ENCODE measurements around the gene VSTM5.

VSTM5 gene

GRCh38 chr11:93858121-93858775 is 7.8 kb upstream of the VSTM5 start:
- Histone ChIP-seq H3K9me3 (ENCODE audit: control insufficient read depth, insufficient read depth, low read length) (no peaks in the 10 kb centered on the region), H3K36me3 (ENCODE audit: control insufficient read depth, insufficient read depth, low read length) (no peaks in the 10 kb centered on the region), H3K27me3 (ENCODE audit: control insufficient read depth, insufficient read depth, low read length) (no peaks in the 10 kb centered on the region), H3K27ac (ENCODE audit: low read length) (no peak overlapping the region), H3K4me1 (ENCODE audit: control insufficient read depth, insufficient read depth, low read length) (no peaks in the 10 kb centered on the region), H3K4me3 (ENCODE audit: low read length) (no peak overlapping the region)
- no peak for DNase-seq (ENCODE audit: low read depth, low spot score)
- WGBS (ENCODE audit: insufficient coverage, insufficient read length): no CpG with 5 or more reads among the region's 3 CpGs

GRCh38 chr11:93857413-93858120 is 7.1 kb upstream of the VSTM5 start:
- no peaks in the 10 kb centered on the region for H3K9me3 ChIP-seq (ENCODE audit: control insufficient read depth, insufficient read depth, low read length)
- H3K27ac ChIP-seq (ENCODE audit: low read length): no peak overlapping the region
- H3K4me3 ChIP-seq (ENCODE audit: low read length): no peak overlapping the region
- WGBS (ENCODE audit: insufficient coverage, insufficient read length): no CpG with 5 or more reads among the region's 3 CpGs
- H3K4me1 ChIP-seq (ENCODE audit: control insufficient read depth, insufficient read depth, low read length): no peaks in the 10 kb centered on the region
- no peak for DNase-seq (ENCODE audit: low read depth, low spot score)
- H3K36me3 ChIP-seq (ENCODE audit: control insufficient read depth, insufficient read depth, low read length): no peaks in the 10 kb centered on the region
- no peaks in the 10 kb centered on the region for H3K27me3 ChIP-seq (ENCODE audit: control insufficient read depth, insufficient read depth, low read length)

- H3K27ac ChIP-seq (ENCODE audit: low read length): no peak overlapping the region
- no CpG with 5 or more reads among the region's 5 CpGs for WGBS (ENCODE audit: insufficient coverage, insufficient read length)
- no peak for DNase-seq (ENCODE audit: low read depth, low spot score)
Measured at GRCh38 chr11:93852242-93852641, 1.8 kb upstream of the VSTM5 start.

GRCh38 chr11:93849751-93850593 is 446 bp downstream of the VSTM5 start:
- no peaks in the 10 kb centered on the region for H3K36me3 ChIP-seq (ENCODE audit: control insufficient read depth, insufficient read depth, low read length)
- no peak overlapping the region for H3K27ac ChIP-seq (ENCODE audit: low read length)
- H3K4me1 ChIP-seq (ENCODE audit: control insufficient read depth, insufficient read depth, low read length): no peaks in the 10 kb centered on the region
- H3K4me3 ChIP-seq (ENCODE audit: low read length): peak overlapping the region; percentile 11; the same call in 1 of the 2 replicates
- H3K9me3 ChIP-seq (ENCODE audit: control insufficient read depth, insufficient read depth, low read length): no peaks in the 10 kb centered on the region
- H3K27me3 ChIP-seq (ENCODE audit: control insufficient read depth, insufficient read depth, low read length): no peaks in the 10 kb centered on the region
- no peak for DNase-seq (ENCODE audit: low read depth, low spot score)
- WGBS (ENCODE audit: insufficient coverage, insufficient read length): no CpG with 5 or more reads among the region's 67 CpGs

More at GRCh38 chr11:93852242-93852641, 1.8 kb upstream of the VSTM5 start:
- Histone ChIP-seq H3K27me3 (ENCODE audit: control insufficient read depth, insufficient read depth, low read length) (no peaks in the 10 kb centered on the region), H3K4me1 (ENCODE audit: control insufficient read depth, insufficient read depth, low read length) (no peaks in the 10 kb centered on the region), H3K9me3 (ENCODE audit: control insufficient read depth, insufficient read depth, low read length) (no peaks in the 10 kb centered on the region), H3K4me3 (ENCODE audit: low read length) (no peak overlapping the region), H3K36me3 (ENCODE audit: control insufficient read depth, insufficient read depth, low read length) (no peaks in the 10 kb centered on the region)

GRCh38 chr11:93849201-93849600 is 1.2 kb downstream of the VSTM5 start:
- H3K27ac ChIP-seq (ENCODE audit: low read length): no peak overlapping the region
- no peaks in the 10 kb centered on the region for H3K9me3 ChIP-seq (ENCODE audit: control insufficient read depth, insufficient read depth, low read length)
- no peaks in the 10 kb centered on the region for H3K36me3 ChIP-seq (ENCODE audit: control insufficient read depth, insufficient read depth, low read length)
- WGBS (ENCODE audit: insufficient coverage, insufficient read length): no CpG with 5 or more reads among the region's 5 CpGs
- DNase-seq (ENCODE audit: low read depth, low spot score): no peak
- H3K4me1 ChIP-seq (ENCODE audit: control insufficient read depth, insufficient read depth, low read length): no peaks in the 10 kb centered on the region
- H3K27me3 ChIP-seq (ENCODE audit: control insufficient read depth, insufficient read depth, low read length): no peaks in the 10 kb centered on the region
- H3K4me3 ChIP-seq (ENCODE audit: low read length): no peak overlapping the region

- H3K4me1 ChIP-seq (ENCODE audit: control insufficient read depth, insufficient read depth, low read length): no peaks in the 10 kb centered on the region
- no CpG with 5 or more reads among the region's 2 CpGs for WGBS (ENCODE audit: insufficient coverage, insufficient read length)
- H3K9me3 ChIP-seq (ENCODE audit: control insufficient read depth, insufficient read depth, low read length): no peaks in the 10 kb centered on the region
- H3K4me3 ChIP-seq (ENCODE audit: low read length): no peak overlapping the region
- H3K27me3 ChIP-seq (ENCODE audit: control insufficient read depth, insufficient read depth, low read length): no peaks in the 10 kb centered on the region
- no peak overlapping the region for H3K27ac ChIP-seq (ENCODE audit: low read length)
- H3K36me3 ChIP-seq (ENCODE audit: control insufficient read depth, insufficient read depth, low read length): no peaks in the 10 kb centered on the region
- DNase-seq (ENCODE audit: low read depth, low spot score): no peak
Measured at GRCh38 chr11:93846411-93846810, 4.0 kb downstream of the VSTM5 start.

GRCh38 chr11:93845181-93846092 is 5.0 kb downstream of the VSTM5 start:
- Histone ChIP-seq H3K4me1 (ENCODE audit: control insufficient read depth, insufficient read depth, low read length) (no peaks in the 10 kb centered on the region), H3K9me3 (ENCODE audit: control insufficient read depth, insufficient read depth, low read length) (no peaks in the 10 kb centered on the region), H3K36me3 (ENCODE audit: control insufficient read depth, insufficient read depth, low read length) (no peaks in the 10 kb centered on the region), H3K27ac (ENCODE audit: low read length) (no peak overlapping the region), H3K27me3 (ENCODE audit: control insufficient read depth, insufficient read depth, low read length) (no peaks in the 10 kb centered on the region), H3K4me3 (ENCODE audit: low read length) (no peak overlapping the region)
- no peak for DNase-seq (ENCODE audit: low read depth, low spot score)
- WGBS (ENCODE audit: insufficient coverage, insufficient read length): no CpG with 5 or more reads among the region's 8 CpGs

GRCh38 chr11:93844568-93844967 is 5.8 kb downstream of the VSTM5 start:
- H3K4me3 ChIP-seq (ENCODE audit: low read length): no peak overlapping the region
- no peak for DNase-seq (ENCODE audit: low read depth, low spot score)
- no peak overlapping the region for H3K27ac ChIP-seq (ENCODE audit: low read length)
- no peaks in the 10 kb centered on the region for H3K36me3 ChIP-seq (ENCODE audit: control insufficient read depth, insufficient read depth, low read length)
- WGBS (ENCODE audit: insufficient coverage, insufficient read length): no CpG with 5 or more reads among the region's 7 CpGs
- H3K4me1 ChIP-seq (ENCODE audit: control insufficient read depth, insufficient read depth, low read length): no peaks in the 10 kb centered on the region
- no peaks in the 10 kb centered on the region for H3K27me3 ChIP-seq (ENCODE audit: control insufficient read depth, insufficient read depth, low read length)
- no peaks in the 10 kb centered on the region for H3K9me3 ChIP-seq (ENCODE audit: control insufficient read depth, insufficient read depth, low read length)

GRCh38 chr11:93843906-93844305 is 6.5 kb downstream of the VSTM5 start:
- H3K27me3 ChIP-seq (ENCODE audit: control insufficient read depth, insufficient read depth, low read length): no peaks in the 10 kb centered on the region
- DNase-seq (ENCODE audit: low read depth, low spot score): no peak
- no peaks in the 10 kb centered on the region for H3K9me3 ChIP-seq (ENCODE audit: control insufficient read depth, insufficient read depth, low read length)
- no peaks in the 10 kb centered on the region for H3K4me1 ChIP-seq (ENCODE audit: control insufficient read depth, insufficient read depth, low read length)
- no peak overlapping the region for H3K4me3 ChIP-seq (ENCODE audit: low read length)
- no CpG with 5 or more reads among the region's 5 CpGs for WGBS (ENCODE audit: insufficient coverage, insufficient read length)
- H3K36me3 ChIP-seq (ENCODE audit: control insufficient read depth, insufficient read depth, low read length): no peaks in the 10 kb centered on the region
- no peak overlapping the region for H3K27ac ChIP-seq (ENCODE audit: low read length)

- no peaks in the 10 kb centered on the region for H3K36me3 ChIP-seq (ENCODE audit: control insufficient read depth, insufficient read depth, low read length)
Measured at GRCh38 chr11:93842461-93842860, 8.0 kb downstream of the VSTM5 start.

More at GRCh38 chr11:93842461-93842860, 8.0 kb downstream of the VSTM5 start:
- Histone ChIP-seq H3K27me3 (ENCODE audit: control insufficient read depth, insufficient read depth, low read length) (no peaks in the 10 kb centered on the region), H3K9me3 (ENCODE audit: control insufficient read depth, insufficient read depth, low read length) (no peaks in the 10 kb centered on the region), H3K27ac (ENCODE audit: low read length) (no peak overlapping the region), H3K4me1 (ENCODE audit: control insufficient read depth, insufficient read depth, low read length) (no peaks in the 10 kb centered on the region), H3K4me3 (ENCODE audit: low read length) (no peak overlapping the region)
- DNase-seq (ENCODE audit: low read depth, low spot score): no peak
- WGBS (ENCODE audit: insufficient coverage, insufficient read length): no CpG with 5 or more reads among the region's 6 CpGs
